Islet of Langerhans (tissue), 1 donor: ENCODE data around the gene SPO11.

ENCODE experiments used
- FAIRE-seq: peaks from one replicate; lab custom pipeline; 2011; peaks lifted over from hg19 to GRCh38; lab: Jason Lieb, UNC

The SPO11 gene, protein sequence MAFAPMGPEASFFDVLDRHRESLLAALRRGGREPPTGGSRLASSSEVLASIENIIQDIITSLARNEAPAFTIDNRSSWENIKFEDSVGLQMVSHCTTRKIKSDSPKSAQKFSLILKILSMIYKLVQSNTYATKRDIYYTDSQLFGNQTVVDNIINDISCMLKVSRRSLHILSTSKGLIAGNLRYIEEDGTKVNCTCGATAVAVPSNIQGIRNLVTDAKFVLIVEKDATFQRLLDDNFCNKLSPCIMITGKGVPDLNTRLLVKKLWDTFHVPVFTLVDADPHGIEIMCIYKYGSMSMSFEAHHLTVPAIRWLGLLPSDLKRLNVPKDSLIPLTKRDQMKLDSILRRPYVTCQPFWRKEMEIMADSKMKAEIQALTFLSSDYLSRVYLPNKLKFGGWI

GRCh38 chr20:57329608-57330221, at the start of gene SPO11:
SPO11 (plus strand) TSS chr20:57329803; CDS start chr20:57329868, 65 bp downstream.
- FAIRE-seq: no peak

DNA sequence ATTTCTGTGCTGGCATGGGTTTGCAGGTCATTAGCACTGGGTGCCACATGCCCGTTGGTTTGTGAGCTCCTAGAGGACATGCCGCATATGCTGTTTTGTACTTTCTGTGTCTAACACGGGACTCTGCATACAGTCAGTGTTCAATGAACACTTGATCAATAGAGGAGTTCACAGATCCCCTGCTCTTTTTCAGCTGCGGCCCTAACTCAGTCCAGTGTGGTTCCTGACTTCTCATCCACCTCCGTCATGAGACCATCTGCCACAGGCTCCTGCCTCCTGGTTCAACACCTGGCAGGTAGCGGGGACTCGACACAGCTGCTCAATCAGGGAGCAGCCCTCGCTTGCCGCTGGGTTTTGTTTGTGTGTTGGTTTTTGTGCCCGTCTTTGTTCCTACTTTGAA, 49.4 kb upstream of the SPO11 start:
- no peak for FAIRE-seq

GRCh38 chr20:57281900-57282299, 47.7 kb upstream of the SPO11 start:
- FAIRE-seq: no peak

DNA sequence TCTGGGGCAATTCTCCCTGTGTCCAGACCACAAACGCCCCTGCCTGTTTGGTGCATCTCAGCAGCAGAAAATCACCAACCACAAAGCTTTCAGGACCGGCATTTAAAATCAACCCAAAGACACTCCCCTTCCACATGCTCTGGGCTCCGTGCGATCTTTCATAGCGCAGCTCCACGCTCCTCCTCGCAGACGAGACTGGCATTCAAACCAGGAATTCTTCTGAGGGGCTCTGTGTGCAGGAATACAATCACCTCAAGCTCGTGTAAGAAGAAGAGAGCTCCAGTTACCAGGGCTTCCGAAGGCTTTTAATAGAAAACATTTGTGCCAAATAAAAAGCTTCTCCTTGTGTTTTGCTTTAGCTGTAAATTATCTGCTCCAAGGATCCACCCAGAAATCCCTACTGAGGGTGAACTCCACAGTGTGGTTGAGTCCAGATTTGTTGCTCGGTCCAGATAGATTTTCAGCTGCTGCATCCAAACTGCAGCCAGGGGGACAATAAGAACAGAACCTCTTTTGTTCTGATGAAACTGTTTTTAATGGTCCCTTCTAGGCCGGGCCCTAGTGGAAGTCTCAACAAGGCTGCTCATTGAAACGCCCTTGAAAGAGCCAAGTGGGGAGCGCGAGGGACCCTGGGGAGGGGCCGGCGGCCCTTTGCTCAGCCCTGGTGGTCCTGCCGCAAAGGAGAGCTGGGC, 46.8 kb upstream of the SPO11 start:
- no peak for FAIRE-seq

DNA sequence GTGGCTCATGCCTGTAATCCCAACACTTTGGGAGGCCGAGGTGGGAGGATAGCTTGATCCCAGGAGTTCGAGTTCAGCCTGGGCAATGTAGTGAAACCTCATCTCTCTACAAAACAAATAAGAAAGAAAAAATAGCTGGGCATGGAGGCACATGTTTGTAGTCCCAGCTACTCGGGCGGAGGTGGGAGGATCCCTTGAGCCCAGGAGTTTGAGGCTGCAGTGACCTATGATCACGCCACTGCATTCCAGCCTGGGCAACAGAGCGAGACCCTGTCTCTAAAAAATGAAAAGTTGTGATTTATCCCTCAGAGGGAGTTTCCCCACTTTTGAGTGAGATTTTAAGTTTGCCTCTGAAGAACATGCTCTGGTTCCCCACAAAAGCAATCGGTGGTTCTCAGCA, 45.7 kb upstream of the SPO11 start:
- no peak for FAIRE-seq

- FAIRE-seq: no peak
Observed at GRCh38 chr20:57287007-57287880, 42.4 kb upstream of the SPO11 start.

GRCh38 chr20:57287901-57288300, 41.7 kb upstream of the SPO11 start:
- FAIRE-seq: no peak

DNA sequence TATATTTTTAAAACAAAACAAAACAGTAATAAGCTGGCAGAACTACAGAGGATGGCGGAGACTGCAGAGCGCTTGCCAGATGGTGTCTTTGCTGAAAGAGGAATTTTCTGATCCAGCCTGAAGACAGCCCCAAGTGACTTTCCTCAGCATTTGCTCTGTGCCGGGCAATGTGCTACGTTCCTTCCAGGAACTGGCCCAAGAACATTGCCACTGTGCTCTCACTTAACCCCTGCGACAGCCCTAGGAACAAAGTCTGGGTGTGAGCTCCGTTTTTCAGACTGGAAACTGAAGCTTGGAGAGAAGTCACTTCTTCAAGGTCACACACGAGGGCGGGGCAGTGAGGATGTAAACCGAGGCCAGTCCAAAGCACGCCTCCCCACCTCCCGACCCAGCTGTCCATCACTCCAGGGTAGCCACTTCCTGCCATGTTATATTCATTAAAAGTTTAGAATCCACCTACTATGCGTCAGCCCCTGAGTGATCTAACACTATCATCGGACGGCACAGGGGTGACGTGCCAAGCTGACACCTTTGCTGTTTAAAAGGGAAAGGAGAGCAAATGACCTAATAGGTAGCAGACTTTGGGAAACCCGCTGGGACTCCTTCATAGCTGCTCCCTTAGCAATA, 40.8 kb upstream of the SPO11 start:
- FAIRE-seq: no peak

GRCh38 chr20:57289391-57290177, 40.0 kb upstream of the SPO11 start:
- FAIRE-seq: no peak

GRCh38 chr20:57290178-57290484, 39.5 kb upstream of the SPO11 start:
- no peak for FAIRE-seq

GRCh38 chr20:57291003-57291402, 38.6 kb upstream of the SPO11 start:
- FAIRE-seq: no peak

- FAIRE-seq: no peak
Observed at GRCh38 chr20:57291694-57292093, 37.9 kb upstream of the SPO11 start.

GRCh38 chr20:57292611-57293010, 37.0 kb upstream of the SPO11 start:
- no peak for FAIRE-seq

GRCh38 chr20:57293995-57294394, 35.6 kb upstream of the SPO11 start:
- no peak for FAIRE-seq

DNA sequence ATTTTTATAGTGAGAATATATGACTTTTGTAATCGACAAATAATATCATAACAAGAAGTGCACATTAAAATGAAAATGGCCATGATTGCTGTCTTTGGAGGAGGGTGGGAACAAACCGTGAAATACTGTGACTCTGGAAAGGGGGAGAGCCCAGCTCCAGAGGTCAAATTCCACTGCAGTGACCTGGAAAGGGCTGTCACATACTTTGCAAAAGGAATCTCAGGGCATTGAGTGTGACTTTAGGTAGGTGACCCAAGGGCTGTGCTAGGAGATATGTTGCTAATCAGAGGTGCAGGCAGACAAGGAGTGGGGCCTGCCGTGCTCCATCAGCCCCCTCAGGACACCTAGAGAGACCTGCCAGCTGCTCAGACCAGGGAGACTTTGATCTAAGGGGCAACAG, 35.1 kb upstream of the SPO11 start:
- FAIRE-seq: no peak

- no peak for FAIRE-seq
Observed at GRCh38 chr20:57298457-57298856, 31.1 kb upstream of the SPO11 start.

DNA sequence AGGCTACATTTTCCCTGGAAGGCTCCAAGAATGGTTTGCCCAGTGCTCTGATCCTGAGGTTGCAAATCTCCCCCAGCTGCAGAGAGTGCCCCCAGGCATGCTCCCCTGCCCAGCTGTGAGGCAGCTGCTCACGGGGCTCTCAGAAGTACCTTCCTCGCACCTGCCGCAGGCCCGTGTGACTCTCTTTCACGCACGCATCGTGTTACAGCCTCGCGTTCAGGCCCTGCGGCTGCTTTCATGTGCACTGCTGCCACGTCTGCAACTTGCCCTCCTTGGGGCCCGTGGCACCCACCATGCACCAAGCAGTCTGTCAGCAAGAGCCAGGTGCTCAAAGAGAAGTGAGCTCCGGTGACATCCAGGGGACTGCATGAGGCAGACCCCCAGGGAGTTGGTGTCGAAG, 28.6 kb upstream of the SPO11 start:
- no peak for FAIRE-seq

- FAIRE-seq: no peak
Observed at GRCh38 chr20:57306747-57307146, 22.9 kb upstream of the SPO11 start.

DNA sequence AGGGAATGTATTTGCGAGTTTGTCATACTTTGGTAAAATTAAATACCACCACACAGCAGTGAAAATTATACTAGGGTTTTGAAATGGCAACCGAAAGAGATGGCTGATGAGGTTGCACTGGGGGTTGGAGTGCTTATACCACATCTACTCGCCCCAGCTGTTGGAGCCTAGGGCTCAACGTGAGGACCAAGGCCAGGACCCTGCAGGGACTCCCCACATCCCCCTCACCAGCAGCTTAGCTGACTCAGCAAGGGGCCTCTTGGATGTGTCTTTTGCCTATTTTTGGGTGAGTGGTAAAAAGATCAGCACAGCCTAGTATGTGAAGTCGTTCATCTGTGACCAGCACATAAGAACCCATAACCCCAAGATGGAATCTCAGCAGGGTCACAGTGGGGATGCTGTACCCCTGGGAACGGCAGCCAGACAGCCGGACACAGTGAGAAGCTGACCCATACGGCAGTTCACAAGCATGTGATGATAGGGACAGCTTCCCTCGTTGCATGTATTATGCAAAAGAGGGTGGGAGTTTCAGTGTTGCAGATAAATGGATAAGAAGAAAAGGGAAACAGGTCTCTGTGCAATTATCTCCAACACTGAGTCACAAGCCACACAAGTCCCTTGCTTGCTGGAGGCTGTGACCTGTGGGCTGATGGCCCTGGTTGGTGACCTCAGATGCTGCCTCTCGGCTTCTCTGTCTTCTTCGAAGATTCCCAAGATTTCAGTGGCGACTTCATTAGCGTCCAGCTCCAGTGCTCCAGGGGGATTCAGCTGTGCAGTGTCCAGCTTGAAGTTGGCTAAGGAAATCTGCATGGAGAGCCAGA, 20.9 kb upstream of the SPO11 start:
- no peak for FAIRE-seq

DNA sequence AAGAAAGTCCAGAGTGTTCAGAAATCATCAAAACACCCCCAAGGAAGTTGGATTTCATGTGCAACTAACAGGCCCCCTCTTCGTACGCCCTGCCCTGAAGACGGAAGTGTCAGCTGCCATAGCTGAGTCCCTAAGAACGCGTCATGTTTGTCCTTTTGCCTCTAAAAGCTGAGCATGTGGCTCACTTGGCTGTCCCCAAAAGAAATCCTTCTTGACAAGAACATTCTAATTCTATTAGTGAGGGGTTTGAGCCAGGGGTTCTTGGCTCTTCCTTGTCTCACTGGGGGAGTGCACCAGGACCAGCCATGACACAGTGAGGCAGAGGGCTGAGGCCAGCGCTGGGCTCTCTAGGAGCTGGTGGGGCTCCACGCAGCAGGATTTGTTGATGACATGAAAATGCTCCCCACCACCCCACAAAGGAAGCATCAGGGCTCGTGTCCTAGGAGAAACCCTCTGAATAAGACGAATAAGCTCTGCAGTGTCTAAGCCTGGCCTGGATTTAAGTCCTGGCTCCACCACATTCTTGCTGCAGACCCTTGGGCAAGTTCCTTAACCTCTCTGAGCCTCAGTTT, 20.0 kb upstream of the SPO11 start:
- FAIRE-seq: no peak
